HUES64 (cell line): ENCODE results near the gene ORAI1.
"Not testable (repeated sequence)": the region's sequence is repeated elsewhere in the genome, so short reads cannot be mapped to it uniquely, and the experiment has no call there.

Experiments used
- H3K27ac ChIP-seq: 2 replicates; pipeline ENCODE4 v1.7.0; 2013; ENCODE audit warnings: low read depth, low read length, inconsistent platforms
- H3K27me3 ChIP-seq: 2 replicates; pipeline ENCODE4 v1.6.1; 2013; ENCODE audit warnings: mild to moderate bottlenecking, low read length; ENCODE audit not compliant: insufficient read depth
- H3K36me3 ChIP-seq: 2 replicates; pipeline ENCODE4 v1.6.1; 2013; ENCODE audit warnings: mild to moderate bottlenecking, low read length; ENCODE audit not compliant: insufficient read depth
- H3K4me1 ChIP-seq: 2 replicates; pipeline ENCODE4 v1.6.1; 2013; ENCODE audit warnings: mild to moderate bottlenecking, low read length, moderate library complexity; ENCODE audit not compliant: insufficient read depth
- H3K4me3 ChIP-seq: 2 replicates; pipeline ENCODE4 v1.5.1; 2013; ENCODE audit warnings: mild to moderate bottlenecking, low read length, moderate library complexity
- H3K9ac ChIP-seq: 2 replicates; pipeline ENCODE4 v1.6.1; 2013; ENCODE audit warnings: mild to moderate bottlenecking, low read depth, low read length
- H3K9me3 ChIP-seq: 2 replicates; pipeline ENCODE4 v1.6.1; 2013; ENCODE audit warnings: low read depth, low read length; ENCODE audit not compliant: insufficient read depth
- WGBS: fragments of 150-250, 120-280 bp; methylation state at CpG from one replicate; pipeline ENCODE4 v1.1.7; 2013; ENCODE audit warnings: missing lambda C conversion rate; 5-methylcytosine and 5-hydroxymethylcytosine counted together

The ORAI1 gene

DNA sequence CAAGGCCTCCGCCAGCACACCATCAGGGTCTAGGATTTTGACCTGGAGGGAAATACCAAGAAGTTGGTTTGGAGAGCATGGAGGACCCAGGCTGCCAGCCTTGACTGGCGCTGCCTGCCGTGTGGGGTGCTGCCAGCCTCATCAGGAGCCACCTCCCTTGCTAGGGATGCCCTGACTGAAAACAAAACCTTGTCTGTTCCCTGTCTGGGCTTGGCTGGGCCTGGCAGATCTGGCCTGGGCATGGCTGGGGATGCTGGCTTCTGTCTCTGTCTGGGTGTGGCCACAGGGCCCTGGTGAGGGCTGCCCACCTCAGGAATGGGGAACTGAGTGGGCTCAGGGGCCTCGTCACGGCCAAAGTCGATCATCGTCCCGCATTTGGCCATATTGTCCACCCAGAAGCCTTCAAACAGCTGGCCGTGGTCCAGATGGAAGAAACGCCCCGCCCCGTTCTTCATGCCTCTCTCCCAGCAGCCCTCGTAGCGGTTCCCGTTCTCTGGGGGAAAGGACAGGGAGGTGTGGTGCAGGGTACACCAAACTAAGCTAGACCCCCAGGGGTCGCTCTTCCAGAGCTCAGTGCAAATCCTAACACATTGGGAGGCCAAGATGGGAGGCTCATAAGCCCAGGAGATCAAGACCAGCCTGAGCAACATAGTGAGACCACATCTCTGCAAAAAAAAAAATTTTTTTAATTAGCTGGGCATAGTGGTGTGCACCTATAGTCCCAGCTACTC is 26.6 kb downstream of the ORAI1 start:
- Histone ChIP-seq H3K9me3 (no peaks in the 10 kb centered on the region), H3K27me3 (no peaks in the 10 kb centered on the region), H3K36me3 (no peaks in the 10 kb centered on the region), H3K9ac (no peak overlapping the region), H3K4me3 (no peak overlapping the region), H3K27ac (no peak overlapping the region), H3K4me1 (0 out of 2 replicates have a peak, but pooled peaks cover 2% of the 10 kb centered on the region)
- WGBS: 93% methylated on average over 16 of the region's 16 CpGs

DNA sequence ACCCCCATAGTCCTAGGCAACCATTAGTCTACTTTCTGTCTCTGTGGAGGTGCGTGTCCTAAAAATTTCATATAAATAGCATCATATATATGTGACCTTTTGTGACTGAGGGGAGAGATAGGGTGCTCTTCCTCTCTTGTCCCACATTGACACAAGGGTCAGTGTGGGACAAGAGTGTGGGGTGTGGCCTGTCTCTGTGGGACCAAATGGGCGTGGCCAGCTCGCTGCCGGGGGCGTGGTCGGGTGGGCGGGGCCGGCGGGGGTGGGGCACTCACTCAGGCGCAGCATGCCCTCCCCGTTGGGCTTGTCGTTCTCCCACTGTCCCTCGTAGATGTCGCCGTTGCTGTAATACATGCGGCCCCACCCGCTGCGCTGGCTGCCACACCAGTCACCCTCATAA is 27.7 kb downstream of the ORAI1 start:
- Histone ChIP-seq H3K4me3 (no peak overlapping the region), H3K27ac (no peak overlapping the region)
- 83% methylated on average over 17 of the region's 18 CpGs for WGBS

DNA sequence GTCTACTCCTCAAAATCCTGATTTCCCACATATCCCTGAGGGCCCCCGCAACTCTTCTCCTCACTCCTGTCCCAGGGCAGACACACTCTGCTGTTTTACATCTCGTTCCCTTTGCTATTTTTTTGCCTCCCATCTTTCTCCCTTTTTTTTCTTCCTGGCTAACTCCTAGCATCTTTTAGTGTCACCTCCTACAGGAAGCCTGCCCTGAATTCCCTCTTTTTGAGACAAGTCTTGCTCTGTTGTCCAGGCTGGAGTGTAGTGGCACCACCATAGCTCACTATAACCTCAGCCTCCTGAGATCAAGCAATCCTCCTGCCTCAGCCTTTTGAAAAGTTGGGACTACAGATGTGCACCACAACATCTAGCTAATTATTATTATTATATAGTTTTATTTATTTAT is 29.8 kb downstream of the ORAI1 start:
- H3K4me3 ChIP-seq: no peak overlapping the region
- WGBS: 95% methylated on average over 2 of the region's 2 CpGs
- H3K27me3 ChIP-seq: no peaks in the 10 kb centered on the region
- no peaks in the 10 kb centered on the region for H3K9me3 ChIP-seq
- peaks cover 12% of the 10 kb centered on the region for H3K4me1 ChIP-seq
- H3K27ac ChIP-seq: no peak overlapping the region
- no peaks in the 10 kb centered on the region for H3K36me3 ChIP-seq
- no peak overlapping the region for H3K9ac ChIP-seq

More for the DNA sequence above, 27.7 kb downstream of the ORAI1 start:
- H3K27me3 ChIP-seq: no peaks in the 10 kb centered on the region
- no peaks in the 10 kb centered on the region for H3K9me3 ChIP-seq
- no peaks in the 10 kb centered on the region for H3K36me3 ChIP-seq
- no peak overlapping the region for H3K9ac ChIP-seq
- H3K4me1 ChIP-seq: peaks cover 8% of the 10 kb centered on the region

DNA sequence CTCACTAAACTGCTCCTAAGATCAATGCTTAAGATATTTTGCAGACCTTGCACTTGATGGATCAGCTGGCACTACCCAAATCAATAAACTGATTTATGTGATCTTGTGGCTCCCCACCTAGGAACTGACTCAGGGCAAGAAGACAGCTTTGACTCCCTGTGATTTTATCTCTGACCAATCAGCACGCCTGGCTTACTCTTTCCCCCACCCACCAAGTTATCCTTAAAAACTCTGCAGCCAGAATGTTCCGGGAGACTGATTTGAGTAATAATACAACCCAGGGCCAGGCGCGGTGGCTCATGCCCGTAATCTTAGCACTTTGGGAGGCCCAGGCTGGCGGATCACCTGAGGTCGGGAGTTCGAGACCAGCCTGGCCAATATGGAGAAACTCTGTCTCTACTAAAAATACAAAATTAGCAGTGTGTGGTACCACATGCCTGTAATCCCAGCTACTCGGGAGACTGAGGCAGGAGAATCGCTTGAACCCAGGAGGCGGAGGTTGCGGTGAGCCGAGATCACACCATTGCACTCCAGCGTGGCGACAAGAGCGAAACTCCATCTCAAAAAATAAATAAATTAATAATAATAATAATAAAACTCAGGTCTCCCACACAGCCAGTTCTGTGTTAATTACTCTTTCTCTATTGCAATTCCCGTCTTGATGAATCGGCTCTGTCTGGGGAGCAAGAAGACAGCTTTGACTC is 31.1 kb downstream of the ORAI1 start:
- H3K4me1 ChIP-seq: peaks cover 10% of the 10 kb centered on the region
- no peaks in the 10 kb centered on the region for H3K27me3 ChIP-seq
- H3K27ac ChIP-seq: no peak overlapping the region
- H3K36me3 ChIP-seq: no peaks in the 10 kb centered on the region
- no peak overlapping the region for H3K4me3 ChIP-seq
- no peak overlapping the region for H3K9ac ChIP-seq
- 94% methylated on average over 15 of the region's 18 CpGs for WGBS
- H3K9me3 ChIP-seq: no peaks in the 10 kb centered on the region

DNA sequence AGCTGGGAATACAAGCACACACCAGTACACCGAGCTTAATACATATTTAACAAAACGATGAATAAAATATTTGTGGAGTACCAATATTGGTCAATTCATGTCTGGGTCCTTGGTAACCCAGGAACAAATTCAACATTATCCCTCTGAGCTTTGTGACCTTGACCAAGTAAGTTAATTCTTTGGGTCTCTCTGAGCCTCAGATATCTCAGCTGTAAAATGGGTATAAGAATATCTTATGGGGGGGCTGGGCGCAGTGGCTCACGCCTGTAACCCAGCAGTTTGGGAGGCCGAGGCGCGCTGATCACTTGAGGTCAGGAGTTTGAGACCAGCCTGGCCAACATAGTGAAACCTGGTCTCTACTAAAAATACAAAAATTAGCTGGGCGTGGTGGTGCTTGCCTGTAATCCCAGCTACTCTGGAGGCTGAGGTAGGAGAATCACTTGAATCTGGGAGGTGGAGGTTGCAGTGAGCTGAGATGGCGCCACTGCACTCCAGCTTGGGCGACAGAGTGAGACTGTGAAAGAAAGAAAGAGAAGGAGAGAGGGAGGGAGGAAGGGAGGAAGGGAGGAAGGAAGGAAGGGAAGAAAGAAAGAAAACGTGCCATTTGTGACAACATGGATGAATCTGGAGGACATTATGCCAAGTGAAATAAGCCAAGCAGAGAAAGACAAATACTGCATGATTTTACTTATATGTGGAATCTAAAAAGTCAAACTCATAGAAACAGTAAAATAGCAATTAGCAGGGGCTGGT is 35.2 kb downstream of the ORAI1 start:
- H3K9me3 ChIP-seq, H3K27ac ChIP-seq, H3K36me3 ChIP-seq, H3K27me3 ChIP-seq, H3K4me3 ChIP-seq, H3K9ac ChIP-seq: not testable (repeated sequence)
- peaks cover 14% of the 10 kb centered on the region for H3K4me1 ChIP-seq
- 87% methylated on average over 11 of the region's 11 CpGs for WGBS

DNA sequence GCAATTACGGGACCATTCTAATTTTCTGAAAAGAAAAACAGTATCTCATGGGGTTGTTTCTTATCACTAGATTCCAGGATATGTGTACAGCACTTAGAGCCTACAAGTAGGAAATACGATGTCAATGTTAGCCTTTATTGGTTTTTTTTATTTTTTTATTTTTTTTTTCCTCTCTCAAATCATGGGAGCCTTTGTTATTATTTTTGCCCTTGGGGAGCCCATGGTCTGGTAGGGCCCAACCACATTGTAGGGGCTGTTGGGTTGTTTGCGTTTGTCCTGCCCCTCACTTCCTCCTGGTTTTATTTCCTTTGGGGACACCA is 37.2 kb downstream of the ORAI1 start:
- no peak overlapping the region for H3K4me3 ChIP-seq
- WGBS: 79% methylated on average over 2 of the region's 3 CpGs
- H3K36me3 ChIP-seq: 0 out of 2 replicates have a peak, but pooled peaks cover 2% of the 10 kb centered on the region
- peaks cover 12% of the 10 kb centered on the region for H3K4me1 ChIP-seq
- H3K9me3 ChIP-seq: no peaks in the 10 kb centered on the region
- no peak overlapping the region for H3K27ac ChIP-seq
- no peaks in the 10 kb centered on the region for H3K27me3 ChIP-seq
- no peak overlapping the region for H3K9ac ChIP-seq

DNA sequence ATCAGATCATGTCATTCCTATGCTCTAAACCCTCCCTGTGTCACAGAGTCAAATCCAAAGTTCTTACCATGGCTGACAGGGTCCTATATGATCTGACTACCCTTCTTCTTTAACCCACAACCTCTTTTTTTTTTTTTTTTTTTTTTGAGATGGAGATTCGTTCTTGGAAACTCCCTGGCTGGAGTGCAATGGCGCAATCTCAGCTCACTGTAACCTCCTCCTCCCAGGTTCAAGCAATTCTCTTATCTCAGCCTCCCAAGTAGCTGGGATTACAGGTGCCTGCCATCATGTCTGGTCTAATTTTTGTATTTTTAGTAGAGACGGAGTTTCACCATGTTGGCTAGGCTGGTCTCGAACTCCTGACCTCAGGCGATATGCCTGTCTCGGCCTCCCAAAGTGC is 40.5 kb downstream of the ORAI1 start:
- not testable (repeated sequence) for H3K9me3 ChIP-seq, H3K4me3 ChIP-seq, H3K4me1 ChIP-seq, H3K36me3 ChIP-seq, H3K27me3 ChIP-seq, H3K9ac ChIP-seq, H3K27ac ChIP-seq
- WGBS: 94% methylated on average over 6 of the region's 6 CpGs

DNA sequence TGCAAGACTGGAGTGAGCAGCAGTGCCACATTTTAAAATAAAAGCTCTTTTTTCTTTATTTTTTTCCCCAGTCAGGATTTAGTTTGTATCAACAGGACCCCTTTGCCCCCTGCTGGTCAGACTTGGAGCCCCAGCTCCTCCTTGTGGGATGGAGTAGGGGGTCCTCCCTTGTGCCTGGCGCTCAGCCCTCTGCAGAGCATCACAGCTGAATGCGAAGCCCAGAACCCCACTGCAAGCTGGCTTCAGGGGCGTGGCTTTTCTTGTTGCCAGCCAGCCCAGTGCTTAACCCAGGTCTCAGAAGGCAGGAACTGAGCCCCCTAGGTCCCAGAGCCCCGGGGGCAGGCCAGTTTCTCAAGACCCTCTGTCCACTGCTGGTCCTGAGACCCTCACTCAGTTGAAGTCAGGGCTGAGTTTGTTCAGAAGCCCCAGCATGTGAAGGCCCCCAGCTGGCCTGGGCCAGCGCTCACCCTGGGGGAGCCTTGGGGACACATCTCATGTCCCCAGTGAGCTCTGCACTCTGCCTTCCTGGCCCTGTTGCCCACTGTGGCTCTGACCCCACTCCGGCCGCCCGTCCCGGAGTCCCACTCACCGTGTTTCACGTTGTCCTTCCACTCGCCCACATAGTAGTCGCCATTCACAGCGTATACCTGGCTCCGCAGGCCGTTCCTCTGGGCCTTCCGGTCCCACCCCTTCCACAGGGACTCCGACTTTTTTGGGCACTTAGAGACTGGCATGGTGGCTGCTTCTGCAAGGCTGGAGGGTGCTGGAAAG is 42.6 kb downstream of the ORAI1 start:
- no peaks in the 10 kb centered on the region for H3K9me3 ChIP-seq
- 0 out of 2 replicates have a peak, but pooled peaks cover 2% of the 10 kb centered on the region for H3K36me3 ChIP-seq
- no peak overlapping the region for H3K27ac ChIP-seq
- H3K4me3 ChIP-seq: no peak overlapping the region
- H3K9ac ChIP-seq: no peak overlapping the region
- H3K27me3 ChIP-seq: no peaks in the 10 kb centered on the region
- peaks cover 6% of the 10 kb centered on the region for H3K4me1 ChIP-seq
- 85% methylated on average over 18 of the region's 18 CpGs for WGBS

DNA sequence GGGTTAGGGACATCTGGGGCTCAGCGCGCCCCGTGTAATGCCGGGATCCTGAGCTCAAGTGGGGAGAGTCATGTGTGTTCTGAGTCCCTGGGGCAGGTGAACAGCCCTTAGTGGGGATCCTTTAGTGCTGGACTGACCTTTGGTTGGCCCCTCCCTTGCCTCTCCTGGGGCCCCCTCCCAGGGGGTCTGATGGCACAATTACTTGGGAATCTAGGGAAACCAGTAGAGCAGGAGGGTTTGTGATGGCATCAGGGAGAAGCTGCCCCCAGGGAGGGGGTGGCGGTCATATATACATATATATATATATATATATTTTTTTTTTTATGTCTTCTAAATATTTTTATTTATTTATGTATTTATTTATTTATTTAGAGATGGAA is 43.2 kb downstream of the ORAI1 start, which contains the start of gene MORN3:
Gene MORN3, minus strand, starts transcription at position 134 of the 380 bp plus-strand sequence. CDS start 171 bp downstream, outside the sequence.
- 97% methylated on average over 4 of the region's 5 CpGs for WGBS
- no peak within 1 kb of the TSS for H3K9ac ChIP-seq
- no peaks in the 10 kb centered on the region for H3K9me3 ChIP-seq
- 0 out of 2 replicates have a peak, but pooled peaks cover 2% of the 10 kb centered on the region for H3K36me3 ChIP-seq
- H3K4me3 ChIP-seq: no peak within 1 kb of the TSS
- H3K27me3 ChIP-seq: no peaks in the 10 kb centered on the region
- H3K27ac ChIP-seq: no peak within 1 kb of the TSS
- H3K4me1 ChIP-seq: peaks cover 6% of the 10 kb centered on the region

DNA sequence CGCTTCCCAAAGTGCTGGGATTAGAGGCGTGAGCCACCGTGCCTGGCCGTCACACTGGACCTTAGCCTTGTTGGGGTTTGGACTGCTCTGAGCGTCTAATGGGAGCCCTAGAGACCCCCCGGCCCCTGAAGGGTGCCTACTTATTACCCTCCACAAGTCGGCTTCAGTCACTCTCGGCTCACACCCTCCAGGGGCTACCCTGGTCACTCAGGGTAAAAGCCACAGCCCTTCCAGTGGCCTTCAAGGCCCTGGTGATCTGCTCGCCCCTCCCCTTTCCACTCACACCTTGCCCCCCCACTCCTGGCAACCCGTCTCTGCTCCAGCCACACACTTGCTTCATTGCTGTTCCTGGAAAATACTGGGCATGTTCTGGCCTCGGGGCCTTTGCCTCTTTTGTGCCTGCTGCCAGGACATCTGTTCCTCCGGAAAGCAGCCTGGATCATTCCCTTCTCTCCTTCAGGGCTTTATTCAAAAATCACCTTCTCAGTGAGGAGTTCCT is 46.7 kb downstream of the ORAI1 start:
- H3K4me1 ChIP-seq: peaks cover 6% of the 10 kb centered on the region
- peak overlapping the region; percentile 61; the same call in 1 of the 2 replicates for H3K9ac ChIP-seq
- no peaks in the 10 kb centered on the region for H3K9me3 ChIP-seq
- no peaks in the 10 kb centered on the region for H3K36me3 ChIP-seq
- no peaks in the 10 kb centered on the region for H3K27me3 ChIP-seq
- H3K27ac ChIP-seq: peak overlapping the region; percentile 12; the same call in 1 of the 2 replicates
- 78% methylated on average over 12 of the region's 12 CpGs for WGBS
- H3K4me3 ChIP-seq: peak overlapping the region; percentile 60
